Type B pancreatic cell (in vitro differentiated cells): ENCODE data around the gene ERF. TPM values are rescaled to one million over a fixed set of nuclear protein-coding genes. Genes with fewer than 3 reads are reported as not detected.

Experiments used
- DNase-seq: peaks from one replicate; pipeline ENCODE4 v3.0.0; 2021; ENCODE audit warnings: mixed read lengths; ENCODE audit not compliant: unreplicated experiment; ENCODE audit errors: extremely low spot score
- H3K27ac Mint-ChIP-seq: 2 replicates; pipeline ENCODE4 v1.8.0; 2021; ENCODE audit warnings: mild to moderate bottlenecking, mixed read lengths
- H3K27me3 Mint-ChIP-seq: 2 replicates; pipeline ENCODE4 v1.8.0; 2021; ENCODE audit warnings: mixed read lengths
- H3K36me3 Mint-ChIP-seq: 2 replicates; pipeline ENCODE4 v1.8.0; 2021; ENCODE audit warnings: mixed read lengths
- H3K4me1 Mint-ChIP-seq: one replicate; pipeline ENCODE4 v1.8.0; 2021; ENCODE audit warnings: mixed read lengths; ENCODE audit not compliant: unreplicated experiment
- H3K4me3 Mint-ChIP-seq: 2 replicates; pipeline ENCODE4 v1.8.0; 2021; ENCODE audit warnings: mild to moderate bottlenecking, mixed read lengths
- H3K9me3 Mint-ChIP-seq: 2 replicates; pipeline ENCODE4 v1.8.0; 2021; ENCODE audit warnings: mixed read lengths
- CTCF ChIP-seq: fragments of 200-600 bp; sonication (generic); conservative IDR thresholded peaks from 2 replicates; pipeline ENCODE4 v1.5.0; 2021; ENCODE audit warnings: antibody characterized with exemption, mild to moderate bottlenecking
- total RNA-seq: library from RNA; stranded (reverse); gene quantifications from 2 replicates; pipeline ENCODE4 v1.2.1, GENCODE V29; 2021; ENCODE audit warnings: low replicate concordance

ERF gene
- total RNA-seq, 1 donor from 2014 or later: 78.9 TPM

- no peak for DNase-seq
- Mint-ChIP-seq H3K4me3 (peak overlapping the region; percentile 31), H3K36me3 (peaks cover 3% of the 10 kb centered on the region), H3K27me3 (no peaks in the 10 kb centered on the region), H3K27ac (peak overlapping the region; percentile 6), H3K4me1 (peaks cover 31% of the 10 kb centered on the region), H3K9me3 (no peaks in the 10 kb centered on the region)
- no peak for TF ChIP-seq CTCF
These were observed 21.4 kb upstream of the ERF start for GRCh38 chr19:42276284-42276683.

- Mint-ChIP-seq H3K4me3 (no peak overlapping the region), H3K36me3 (peaks cover 3% of the 10 kb centered on the region), H3K9me3 (no peaks in the 10 kb centered on the region), H3K27ac (no peak overlapping the region), H3K27me3 (no peaks in the 10 kb centered on the region), H3K4me1 (peaks cover 35% of the 10 kb centered on the region)
- DNase-seq: no peak
- TF ChIP-seq CTCF: no peak
These were observed 20.6 kb upstream of the ERF start for GRCh38 chr19:42275517-42275916.

- TF ChIP-seq CTCF: no peak
- Mint-ChIP-seq H3K27me3 (no peaks in the 10 kb centered on the region), H3K4me3 (no peak overlapping the region), H3K4me1 (peaks cover 39% of the 10 kb centered on the region), H3K36me3 (peaks cover 3% of the 10 kb centered on the region), H3K27ac (peak overlapping the region; percentile 73), H3K9me3 (no peaks in the 10 kb centered on the region)
- DNase-seq: no peak
These were observed 20.2 kb upstream of the ERF start for GRCh38 chr19:42275103-42275502.

- H3K27me3 Mint-ChIP-seq: no peaks in the 10 kb centered on the region
These were observed 19.2 kb upstream of the ERF start for GRCh38 chr19:42274065-42274682.

DNA sequence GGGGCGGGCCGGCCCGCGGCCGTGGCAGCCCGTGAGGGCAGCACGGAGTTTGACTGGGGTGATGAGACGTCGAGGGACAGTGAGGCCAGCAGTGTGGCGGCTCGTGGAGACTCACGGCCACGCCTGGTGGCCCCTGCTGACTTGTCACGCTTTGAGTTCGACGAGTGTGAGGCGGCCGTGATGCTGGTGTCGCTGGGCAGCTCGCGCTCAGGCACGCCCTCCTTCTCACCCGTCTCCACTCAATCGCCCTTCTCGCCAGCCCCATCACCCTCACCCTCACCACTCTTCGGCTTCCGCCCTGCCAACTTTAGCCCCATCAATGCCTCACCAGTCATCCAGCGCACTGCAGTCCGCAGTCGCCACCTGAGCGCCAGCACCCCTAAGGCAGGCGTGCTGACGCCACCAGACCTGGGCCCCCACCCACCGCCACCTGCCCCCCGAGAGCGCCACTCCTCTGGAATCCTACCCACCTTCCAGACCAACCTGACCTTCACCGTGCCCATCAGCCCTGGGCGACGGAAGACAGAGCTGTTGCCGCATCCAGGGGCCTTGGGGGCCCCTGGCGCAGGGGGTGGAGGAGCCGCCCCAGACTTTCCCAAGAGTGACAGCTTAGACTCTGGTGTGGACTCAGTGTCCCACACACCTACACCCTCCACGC is 18.6 kb upstream of the ERF start:
- H3K27ac Mint-ChIP-seq: no peak overlapping the region
- H3K4me3 Mint-ChIP-seq: no peak overlapping the region

More at GRCh38 chr19:42274065-42274682, 19.2 kb upstream of the ERF start:
- H3K9me3 Mint-ChIP-seq: no peaks in the 10 kb centered on the region
- peaks cover 3% of the 10 kb centered on the region for H3K36me3 Mint-ChIP-seq
- no peak overlapping the region for H3K4me3 Mint-ChIP-seq
- H3K27ac Mint-ChIP-seq: no peak overlapping the region
- H3K4me1 Mint-ChIP-seq: peaks cover 39% of the 10 kb centered on the region
- no peak for DNase-seq
- no peak for TF ChIP-seq CTCF

More for the DNA sequence above, 18.6 kb upstream of the ERF start:
- Mint-ChIP-seq H3K9me3 (no peaks in the 10 kb centered on the region), H3K36me3 (peaks cover 3% of the 10 kb centered on the region), H3K4me1 (peaks cover 32% of the 10 kb centered on the region), H3K27me3 (no peaks in the 10 kb centered on the region)
- DNase-seq: no peak
- TF ChIP-seq CTCF: no peak
